Erythroblast (primary cell): ENCODE data around the gene ANKIB1.

ENCODE experiments used
- GATA1 ChIP-seq: IDR thresholded peaks from 2 replicates; pipeline ENCODE4 v1.6.1; 2011; ENCODE audit warnings: low read depth, mild to moderate bottlenecking, control low read depth, low read length, moderate library complexity
- POLR2A ChIP-seq: IDR thresholded peaks from 2 replicates; pipeline ENCODE4 v1.6.1; 2011; ENCODE audit warnings: mild to moderate bottlenecking, low read length

DNA sequence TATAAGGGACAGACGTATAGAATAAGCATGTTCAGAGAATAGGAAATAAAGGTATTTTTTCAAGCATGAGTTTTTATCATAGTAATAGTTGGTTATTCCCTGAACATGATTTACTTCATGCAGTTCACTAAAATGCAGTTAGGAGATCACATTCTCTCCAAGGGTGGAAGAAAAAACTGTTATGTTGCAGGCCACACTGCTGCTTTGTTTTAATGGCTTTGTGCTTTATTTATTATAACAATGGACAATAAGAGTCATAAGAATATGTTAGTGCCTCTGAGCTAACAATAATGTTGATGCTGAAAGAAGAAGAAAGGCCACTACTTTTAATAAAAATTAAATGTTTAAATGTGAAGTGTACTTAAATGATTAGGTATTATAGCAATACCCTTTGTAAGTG, 123.0 kb downstream of the ANKIB1 start:
- TF ChIP-seq POLR2A (no peak), GATA1 (no peak)
